ENCODE data around the gene CCS. TPM values are rescaled to one million over a fixed set of nuclear protein-coding genes. Genes with fewer than 3 reads are reported as not detected.

The CCS gene
- total RNA-seq, 1 experiment from 2014 or later, result 24.6 TPM

DNA sequence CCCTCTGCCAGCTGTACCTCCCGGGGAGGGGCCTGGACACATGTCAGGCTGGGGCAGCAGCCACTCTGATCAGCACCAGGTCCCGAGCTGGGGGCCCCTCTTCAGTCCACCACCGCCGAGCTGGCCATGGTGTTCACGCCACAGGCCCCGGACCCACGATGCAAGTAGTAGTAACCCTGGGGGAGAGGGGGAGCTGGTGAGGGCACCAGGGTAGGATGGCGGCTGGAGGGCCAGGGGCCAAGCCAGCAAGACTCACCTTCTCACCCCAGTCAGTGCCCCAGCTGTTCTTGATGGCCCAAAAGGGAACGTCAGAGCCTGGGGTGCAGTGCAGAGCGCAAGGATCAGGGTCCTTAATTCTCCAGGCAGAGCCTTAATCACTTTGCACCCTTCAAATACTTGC, 29.2 kb upstream of the CCS start:
- Histone ChIP-seq H3K27me3 (ENCODE audit: low read length) (no peaks in the 10 kb centered on the region), H3K36me3 (ENCODE audit: insufficient read depth, low read length) (no peaks in the 10 kb centered on the region), H3K4me3 (ENCODE audit: low read length) (no peak overlapping the region), H3K9me3 (ENCODE audit: low read length) (no peaks in the 10 kb centered on the region), H3K4me2 (ENCODE audit: low read depth, low read length, poor library complexity, severe bottlenecking) (no peak overlapping the region), H3K27ac (ENCODE audit: low read length) (no peak overlapping the region), H3K4me1 (ENCODE audit: low read length) (no peaks in the 10 kb centered on the region), H3K9ac (ENCODE audit: low read length) (no peak overlapping the region), H2AFZ (ENCODE audit: low read length) (no peak overlapping the region), H3K9me2 (replicated peaks; ENCODE audit: insufficient read depth, low read length) (no peaks in the 10 kb centered on the region), H3K79me2 (ENCODE audit: low read length) (no peaks in the 10 kb centered on the region), H4K20me1 (ENCODE audit: insufficient read depth, low read depth, low read length) (no peaks in the 10 kb centered on the region)
- no peak for DNase-seq

DNA sequence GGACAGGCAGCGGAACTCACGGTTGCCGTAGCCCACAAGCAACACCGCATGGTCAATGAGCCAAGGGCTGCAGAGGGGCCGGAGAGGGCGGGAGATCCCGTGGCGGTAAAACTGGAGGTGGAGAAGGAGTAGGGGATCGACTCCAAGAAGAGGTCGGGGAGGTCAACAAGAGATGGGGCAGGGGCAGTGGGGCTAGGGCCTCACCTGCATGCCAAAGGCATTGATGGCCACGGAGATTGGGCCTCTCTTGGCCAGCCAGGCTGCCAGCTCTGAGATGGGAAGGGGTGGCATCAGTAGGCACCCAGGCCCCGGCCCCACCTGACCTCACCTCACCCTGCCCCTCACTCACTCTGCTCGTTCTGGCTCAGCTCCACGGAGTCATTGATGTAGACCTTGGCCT, 28.4 kb upstream of the CCS start:
- H3K9me3 ChIP-seq (ENCODE audit: low read length), result no peaks in the 10 kb centered on the region
- no peak for DNase-seq
- no peaks in the 10 kb centered on the region for H3K27me3 ChIP-seq (ENCODE audit: low read length)
- H4K20me1 ChIP-seq (ENCODE audit: insufficient read depth, low read depth, low read length), result no peaks in the 10 kb centered on the region
- no peak overlapping the region for H2AFZ ChIP-seq (ENCODE audit: low read length)
- no peaks in the 10 kb centered on the region for H3K36me3 ChIP-seq (ENCODE audit: insufficient read depth, low read length)
- H3K27ac ChIP-seq (ENCODE audit: low read length), result no peak overlapping the region
- no peak overlapping the region for H3K9ac ChIP-seq (ENCODE audit: low read length)
- no peaks in the 10 kb centered on the region for H3K9me2 ChIP-seq (replicated peaks; ENCODE audit: insufficient read depth, low read length)
- no peaks in the 10 kb centered on the region for H3K79me2 ChIP-seq (ENCODE audit: low read length)
- H3K4me2 ChIP-seq (ENCODE audit: low read depth, low read length, poor library complexity, severe bottlenecking), result no peak overlapping the region
- no peaks in the 10 kb centered on the region for H3K4me1 ChIP-seq (ENCODE audit: low read length)
- H3K4me3 ChIP-seq (ENCODE audit: low read length), result no peak overlapping the region

DNA sequence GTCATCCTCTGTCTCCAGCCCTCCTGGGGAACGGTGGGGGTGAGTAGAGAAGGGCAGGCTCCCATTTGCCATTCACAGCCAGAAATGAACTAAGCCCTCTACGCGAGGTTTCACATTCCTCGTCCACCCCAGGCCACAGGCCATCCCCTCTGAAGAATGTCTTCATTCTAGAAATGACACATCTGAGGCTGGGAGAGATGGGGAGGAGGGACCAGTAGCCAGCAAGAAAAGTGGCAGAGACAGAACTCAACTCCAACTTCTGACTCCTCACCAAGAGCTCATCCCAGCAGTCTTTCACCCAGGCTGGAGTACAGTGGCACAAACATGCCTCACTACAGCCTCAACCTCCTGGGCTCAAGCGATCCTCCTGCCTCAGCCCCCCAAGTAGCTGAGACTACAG, 28.0 kb upstream of the CCS start:
- no peak for DNase-seq
- Histone ChIP-seq H3K9ac (ENCODE audit: low read length) (no peak overlapping the region), H2AFZ (ENCODE audit: low read length) (no peak overlapping the region), H3K9me2 (replicated peaks; ENCODE audit: insufficient read depth, low read length) (no peaks in the 10 kb centered on the region), H3K4me3 (ENCODE audit: low read length) (no peak overlapping the region), H4K20me1 (ENCODE audit: insufficient read depth, low read depth, low read length) (no peaks in the 10 kb centered on the region), H3K4me2 (ENCODE audit: low read depth, low read length, poor library complexity, severe bottlenecking) (no peak overlapping the region), H3K9me3 (ENCODE audit: low read length) (no peaks in the 10 kb centered on the region), H3K27ac (ENCODE audit: low read length) (no peak overlapping the region), H3K36me3 (ENCODE audit: insufficient read depth, low read length) (no peaks in the 10 kb centered on the region), H3K79me2 (ENCODE audit: low read length) (no peaks in the 10 kb centered on the region), H3K4me1 (ENCODE audit: low read length) (no peaks in the 10 kb centered on the region), H3K27me3 (ENCODE audit: low read length) (no peaks in the 10 kb centered on the region)

DNA sequence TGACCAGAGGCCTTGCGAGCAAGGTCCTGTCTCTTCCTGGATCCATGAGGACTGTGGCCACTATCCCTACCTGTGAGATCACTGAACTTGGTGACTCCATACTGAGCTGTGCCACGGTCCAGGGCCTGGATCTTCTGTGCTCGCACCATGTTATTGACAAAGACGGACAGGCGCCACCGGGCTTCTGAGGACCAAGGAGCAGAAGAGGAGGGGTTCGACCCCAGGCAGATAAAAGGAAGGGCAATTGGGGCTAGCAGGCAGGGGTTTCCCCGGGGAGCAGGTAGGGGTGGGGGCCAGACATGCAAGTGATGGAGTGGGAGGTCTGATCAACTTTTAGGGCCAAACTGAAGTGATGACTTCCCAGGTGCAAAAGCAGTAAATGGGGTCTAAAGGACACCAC, 26.8 kb upstream of the CCS start:
- Histone ChIP-seq H2AFZ (ENCODE audit: low read length) (no peak overlapping the region), H3K4me3 (ENCODE audit: low read length) (no peak overlapping the region), H3K27ac (ENCODE audit: low read length) (no peak overlapping the region), H3K36me3 (ENCODE audit: insufficient read depth, low read length) (no peaks in the 10 kb centered on the region), H3K4me2 (ENCODE audit: low read depth, low read length, poor library complexity, severe bottlenecking) (no peak overlapping the region), H4K20me1 (ENCODE audit: insufficient read depth, low read depth, low read length) (no peaks in the 10 kb centered on the region), H3K4me1 (ENCODE audit: low read length) (no peaks in the 10 kb centered on the region), H3K9me3 (ENCODE audit: low read length) (no peaks in the 10 kb centered on the region), H3K27me3 (ENCODE audit: low read length) (no peaks in the 10 kb centered on the region), H3K9me2 (replicated peaks; ENCODE audit: insufficient read depth, low read length) (no peaks in the 10 kb centered on the region), H3K79me2 (ENCODE audit: low read length) (no peaks in the 10 kb centered on the region), H3K9ac (ENCODE audit: low read length) (no peak overlapping the region)
- no peak for DNase-seq

DNA sequence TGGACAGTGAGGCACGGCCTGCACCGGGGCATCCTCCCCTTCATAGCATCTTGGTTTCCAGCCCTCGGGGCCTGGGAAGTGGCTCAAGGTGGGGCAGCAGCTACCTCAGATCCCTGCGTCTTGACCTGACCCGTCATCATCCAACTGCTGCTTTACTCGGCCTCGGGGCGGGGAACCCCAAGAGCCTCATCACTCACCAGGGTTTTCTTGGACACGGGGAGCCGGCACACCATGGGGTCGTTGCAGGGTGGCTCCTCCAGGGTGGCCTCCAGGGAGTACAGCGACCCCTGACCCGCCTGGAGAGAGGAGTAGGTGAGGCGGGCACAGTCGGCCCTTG, 25.2 kb upstream of the CCS start:
- Histone ChIP-seq H3K4me3 (ENCODE audit: low read length) (no peak overlapping the region), H3K27ac (ENCODE audit: low read length) (no peak overlapping the region), H3K4me2 (ENCODE audit: low read depth, low read length, poor library complexity, severe bottlenecking) (no peak overlapping the region)

DNA sequence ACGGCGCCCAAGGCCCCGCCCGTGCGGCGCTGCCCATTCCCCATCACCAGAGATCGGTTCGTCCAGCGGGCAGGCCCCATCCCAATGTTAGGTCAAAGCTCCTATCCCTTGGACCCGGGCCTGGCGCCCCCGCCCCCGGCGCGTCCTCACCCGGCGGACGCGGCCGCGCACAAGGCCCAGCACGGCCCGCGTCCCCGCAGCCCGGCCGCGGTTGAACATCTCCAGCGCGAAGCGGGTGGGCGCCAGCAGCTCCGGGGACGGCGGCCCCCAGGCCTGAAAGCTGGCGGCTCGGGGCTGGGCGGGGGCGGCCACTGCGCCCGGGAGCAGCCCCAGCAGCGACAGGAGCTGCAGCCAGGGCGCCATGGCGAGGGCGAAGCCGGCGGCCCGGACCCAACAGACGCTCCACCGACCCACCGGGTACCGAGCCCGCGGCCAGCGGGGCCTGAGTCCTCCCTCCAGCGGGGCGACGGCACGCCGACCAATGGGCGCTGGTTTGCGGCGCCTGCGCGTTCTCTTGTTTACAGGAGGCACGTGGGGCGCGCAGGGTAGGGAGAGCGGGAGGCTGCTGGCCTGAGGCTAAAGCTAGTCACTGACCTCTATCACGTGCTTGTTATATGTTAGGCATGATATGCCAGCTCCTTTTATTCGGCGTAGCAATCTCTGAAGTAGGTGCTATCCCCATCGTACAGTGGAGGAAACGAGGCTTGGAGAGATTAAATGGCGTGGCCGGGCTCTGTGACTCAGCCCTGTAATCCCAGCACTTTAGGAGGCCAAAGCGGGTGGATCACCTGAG, 24.7 kb upstream of the CCS start, which contains the start of gene CTSF:
Gene CTSF, minus strand, starts transcription at position 483 of the 793 bp plus-strand sequence. Its CDS starts 120 bp downstream, at position 363.
- H3K9ac ChIP-seq (ENCODE audit: low read length), result no peak within 1 kb of the TSS
- no peak within 1 kb of the TSS for H2AFZ ChIP-seq (ENCODE audit: low read length)
- H3K9me2 ChIP-seq (replicated peaks; ENCODE audit: insufficient read depth, low read length), result no peaks in the 10 kb centered on the region
- no peak within 1 kb of the TSS for H3K4me3 ChIP-seq (ENCODE audit: low read length)
- no peaks in the 10 kb centered on the region for H3K79me2 ChIP-seq (ENCODE audit: low read length)
- H4K20me1 ChIP-seq (ENCODE audit: insufficient read depth, low read depth, low read length), result no peaks in the 10 kb centered on the region
- H3K27me3 ChIP-seq (ENCODE audit: low read length), result no peaks in the 10 kb centered on the region
- H3K27ac ChIP-seq (ENCODE audit: low read length), result no peak within 1 kb of the TSS
- no peaks in the 10 kb centered on the region for H3K36me3 ChIP-seq (ENCODE audit: insufficient read depth, low read length)
- no peak within 1 kb of the TSS for H3K4me2 ChIP-seq (ENCODE audit: low read depth, low read length, poor library complexity, severe bottlenecking)
- no peak for DNase-seq
- H3K4me1 ChIP-seq (ENCODE audit: low read length), result no peaks in the 10 kb centered on the region
- no peaks in the 10 kb centered on the region for H3K9me3 ChIP-seq (ENCODE audit: low read length)

More for the DNA sequence above, 25.2 kb upstream of the CCS start:
- no peak for DNase-seq
- no peaks in the 10 kb centered on the region for H3K4me1 ChIP-seq (ENCODE audit: low read length)
- H3K27me3 ChIP-seq (ENCODE audit: low read length), result no peaks in the 10 kb centered on the region
- H3K9ac ChIP-seq (ENCODE audit: low read length), result no peak overlapping the region
- H4K20me1 ChIP-seq (ENCODE audit: insufficient read depth, low read depth, low read length), result no peaks in the 10 kb centered on the region
- no peaks in the 10 kb centered on the region for H3K9me3 ChIP-seq (ENCODE audit: low read length)
- no peaks in the 10 kb centered on the region for H3K36me3 ChIP-seq (ENCODE audit: insufficient read depth, low read length)
- no peaks in the 10 kb centered on the region for H3K79me2 ChIP-seq (ENCODE audit: low read length)
- no peaks in the 10 kb centered on the region for H3K9me2 ChIP-seq (replicated peaks; ENCODE audit: insufficient read depth, low read length)
- no peak overlapping the region for H2AFZ ChIP-seq (ENCODE audit: low read length)

DNA sequence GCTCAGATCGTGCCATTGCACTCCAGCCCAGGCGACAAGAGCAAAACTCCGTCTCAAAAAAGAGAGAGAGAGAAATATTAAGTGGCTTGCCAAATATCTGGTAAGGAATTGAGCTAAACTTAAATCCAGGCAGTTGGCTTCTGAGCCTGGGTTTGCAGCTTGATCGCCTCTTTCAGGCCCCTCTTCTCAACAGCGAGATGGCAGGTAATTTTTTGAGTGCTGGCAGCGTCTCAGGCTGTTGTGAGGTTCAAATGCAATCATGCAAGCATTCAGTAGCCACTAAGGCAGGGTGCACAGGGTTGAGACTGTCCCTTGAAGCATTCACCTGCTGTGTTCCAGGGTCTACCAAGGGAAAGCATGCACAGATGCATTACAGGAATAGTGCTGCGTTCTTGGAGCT, 23.9 kb upstream of the CCS start:
- Histone ChIP-seq H4K20me1 (ENCODE audit: insufficient read depth, low read depth, low read length) (no peaks in the 10 kb centered on the region), H3K36me3 (ENCODE audit: insufficient read depth, low read length) (no peaks in the 10 kb centered on the region), H3K27me3 (ENCODE audit: low read length) (no peaks in the 10 kb centered on the region), H3K79me2 (ENCODE audit: low read length) (no peaks in the 10 kb centered on the region), H3K27ac (ENCODE audit: low read length) (no peak overlapping the region), H3K4me1 (ENCODE audit: low read length) (no peaks in the 10 kb centered on the region), H3K9me3 (ENCODE audit: low read length) (no peaks in the 10 kb centered on the region), H3K9ac (ENCODE audit: low read length) (no peak overlapping the region), H3K4me2 (ENCODE audit: low read depth, low read length, poor library complexity, severe bottlenecking) (no peak overlapping the region), H2AFZ (ENCODE audit: low read length) (no peak overlapping the region), H3K4me3 (ENCODE audit: low read length) (no peak overlapping the region), H3K9me2 (replicated peaks; ENCODE audit: insufficient read depth, low read length) (no peaks in the 10 kb centered on the region)
- no peak for DNase-seq

DNA sequence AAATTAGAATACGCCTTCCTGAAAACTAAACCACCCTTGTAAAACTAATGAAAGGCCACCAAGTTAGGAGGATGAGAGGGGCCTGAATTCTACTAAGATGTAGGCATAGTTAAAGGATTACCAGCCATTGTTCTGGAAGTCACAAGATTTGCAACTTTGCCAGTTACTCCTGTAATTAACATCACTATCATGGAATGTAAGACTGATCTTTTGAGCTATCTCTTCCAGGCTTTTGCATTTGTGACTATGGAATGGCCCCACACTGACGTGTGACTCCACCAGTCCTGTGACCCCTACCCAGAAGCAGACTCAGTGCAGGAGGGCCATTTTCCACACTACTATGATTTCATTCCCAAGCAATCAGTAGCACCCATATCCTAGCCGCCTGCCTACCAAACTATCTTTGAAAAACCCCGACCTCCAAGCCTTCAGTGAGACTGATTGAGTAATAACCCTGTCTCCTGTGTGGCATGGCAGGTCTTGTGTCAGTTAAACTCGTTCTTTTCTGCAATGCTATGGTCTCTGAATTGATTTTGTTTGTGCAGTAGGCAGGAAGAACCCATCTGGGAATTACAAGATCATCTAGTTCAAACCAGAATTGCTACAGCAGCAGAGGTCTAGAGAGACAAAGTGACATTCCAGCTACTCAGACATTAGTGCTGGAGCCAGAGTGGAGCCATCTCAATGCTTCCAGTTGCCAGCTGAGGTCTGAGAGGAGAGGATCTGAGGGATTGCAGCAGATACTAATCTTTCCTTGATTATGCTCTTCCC, 22.7 kb upstream of the CCS start:
- no peaks in the 10 kb centered on the region for H3K9me2 ChIP-seq (replicated peaks; ENCODE audit: insufficient read depth, low read length)
- no peaks in the 10 kb centered on the region for H3K27me3 ChIP-seq (ENCODE audit: low read length)
- H3K4me2 ChIP-seq (ENCODE audit: low read depth, low read length, poor library complexity, severe bottlenecking), result no peak overlapping the region
- H3K79me2 ChIP-seq (ENCODE audit: low read length), result no peaks in the 10 kb centered on the region
- no peak overlapping the region for H3K27ac ChIP-seq (ENCODE audit: low read length)
- H2AFZ ChIP-seq (ENCODE audit: low read length), result no peak overlapping the region
- H3K4me3 ChIP-seq (ENCODE audit: low read length), result no peak overlapping the region
- H4K20me1 ChIP-seq (ENCODE audit: insufficient read depth, low read depth, low read length), result no peaks in the 10 kb centered on the region
- no peaks in the 10 kb centered on the region for H3K4me1 ChIP-seq (ENCODE audit: low read length)
- H3K9ac ChIP-seq (ENCODE audit: low read length), result no peak overlapping the region
- H3K9me3 ChIP-seq (ENCODE audit: low read length), result no peaks in the 10 kb centered on the region
- DNase-seq, result no peak
- H3K36me3 ChIP-seq (ENCODE audit: insufficient read depth, low read length), result no peaks in the 10 kb centered on the region

All from Karpas-422 (cell line).